WTC11 (cell line): ENCODE measurements around the gene DPY30. TPM values are rescaled to one million over a fixed set of nuclear protein-coding genes. Genes with fewer than 3 reads are reported as not detected.

Source experiments
- ATAC-seq: fragments of 200-7000 bp; cut with Tn5 transposase; 2 replicates; pipeline ENCODE4 v1.10.0; 2021; ENCODE audit warnings: mild to moderate bottlenecking, moderate library complexity
- CTCF ChIA-PET: fragments of 300-600 bp; sonication (Branson Sonifier 250); formaldehyde crosslinking; loops from one replicate; lab custom pipeline; 2021; ENCODE audit warnings: antibody characterized with exemption; lab: Charles Lee
- POLR2A ChIA-PET: fragments of 350-600 bp; sonication (Branson Sonifier 250); formaldehyde crosslinking; loops from one replicate; lab custom pipeline; 2021; ENCODE audit warnings: antibody characterized with exemption; lab: Charles Lee
- DNase-seq: peaks from one replicate; pipeline ENCODE4 v3.0.0; 2021; ENCODE audit warnings: low spot score
- H3K27ac Mint-ChIP-seq: 2 replicates; pipeline ENCODE4 v1.8.0; 2021; ENCODE audit warnings: mixed read lengths
- H3K27me3 Mint-ChIP-seq: 2 replicates; pipeline ENCODE4 v1.8.0; 2021; ENCODE audit warnings: low read depth, mild to moderate bottlenecking, moderate library complexity, mixed read lengths
- H3K36me3 Mint-ChIP-seq: 2 replicates; pipeline ENCODE4 v1.8.0; 2021; ENCODE audit warnings: mixed read lengths
- H3K4me1 Mint-ChIP-seq: 2 replicates; pipeline ENCODE4 v1.8.0; 2022; ENCODE audit warnings: mixed read lengths
- H3K4me3 Mint-ChIP-seq: 2 replicates; pipeline ENCODE4 v1.8.0; 2021; ENCODE audit warnings: mild to moderate bottlenecking, moderate library complexity, mixed read lengths
- H3K9me3 Mint-ChIP-seq: 2 replicates; pipeline ENCODE4 v1.8.0; 2021; ENCODE audit warnings: mixed read lengths
- ARID4B ChIP-seq: sonication (generic); formaldehyde crosslinking; IDR thresholded peaks from 2 replicates; pipeline ENCODE4 v1.8.0; 2023; ENCODE audit warnings: missing genetic modification reagents, mild to moderate bottlenecking, borderline replicate concordance
- E2F1 ChIP-seq: sonication (generic); formaldehyde crosslinking; IDR thresholded peaks from 2 replicates; pipeline ENCODE4 v1.8.0; 2022; ENCODE audit warnings: mild to moderate bottlenecking, missing genetic modification reagents
- E2F4 ChIP-seq: sonication (generic); formaldehyde crosslinking; IDR thresholded peaks from 2 replicates; pipeline ENCODE4 v1.8.1; 2022; ENCODE audit warnings: low read depth, mild to moderate bottlenecking, moderate library complexity, missing genetic modification reagents, borderline replicate concordance
- FOXP4 ChIP-seq: sonication (generic); formaldehyde crosslinking; IDR thresholded peaks from 2 replicates; pipeline ENCODE4 v1.8.0; 2022; ENCODE audit warnings: mild to moderate bottlenecking, missing genetic modification reagents
- HMGXB4 ChIP-seq: sonication (generic); formaldehyde crosslinking; IDR thresholded peaks from 2 replicates; pipeline ENCODE4 v1.8.1; 2023; ENCODE audit warnings: mild to moderate bottlenecking, moderate library complexity, missing genetic modification reagents
- JUN ChIP-seq: sonication (generic); formaldehyde crosslinking; IDR thresholded peaks from 2 replicates; pipeline ENCODE4 v1.8.0; 2023; ENCODE audit warnings: mild to moderate bottlenecking, missing genetic modification reagents
- NFATC4 ChIP-seq: fragments of 250-450 bp; sonication (Bioruptor Pico); IDR thresholded peaks from 2 replicates; pipeline ENCODE4 v1.9.0; 2021; ENCODE audit warnings: mild to moderate bottlenecking
- OVOL2 ChIP-seq: fragments of 250-450 bp; sonication (Bioruptor Pico); IDR thresholded peaks from 2 replicates; pipeline ENCODE4 v1.9.0; 2021; ENCODE audit warnings: mild to moderate bottlenecking, borderline replicate concordance
- SMAD4 ChIP-seq: sonication (generic); formaldehyde crosslinking; IDR thresholded peaks from 2 replicates; pipeline ENCODE4 v1.8.0; 2022; ENCODE audit warnings: mild to moderate bottlenecking, missing genetic modification reagents
- TCF7 ChIP-seq: sonication (generic); formaldehyde crosslinking; IDR thresholded peaks from 2 replicates; pipeline ENCODE4 v1.8.0; 2022; ENCODE audit warnings: mild to moderate bottlenecking, low read depth, missing genetic modification reagents, moderate library complexity
- ZMAT4 ChIP-seq: fragments of 250-450 bp; sonication (Bioruptor Pico); IDR thresholded peaks from 2 replicates; pipeline ENCODE4 v1.9.0; 2021; ENCODE audit warnings: mild to moderate bottlenecking
- ZNF532 ChIP-seq: fragments of 250-450 bp; sonication (Bioruptor Pico); IDR thresholded peaks from 2 replicates; pipeline ENCODE4 v1.9.0; 2021; ENCODE audit warnings: mild to moderate bottlenecking, borderline replicate concordance
- total RNA-seq: library from RNA; stranded (reverse); gene quantifications from 3 replicates; pipeline ENCODE4 v1.2.3, GENCODE V29; 2021

DPY30 gene
- total RNA-seq, 1 experiment from 2014 or later: 116 TPM

- peak overlapping the region; percentile 98 for H3K27ac Mint-ChIP-seq
- ATAC-seq: no peak
- H3K9me3 Mint-ChIP-seq: no peaks in the 10 kb centered on the region
- no peaks in the 10 kb centered on the region for H3K27me3 Mint-ChIP-seq
- TF ChIP-seq TCF7 (CRISPR knock-in tag): no peak
- TF ChIP-seq FOXP4: no peak
- TF ChIP-seq NFATC4 (CRISPR knock-in tag): no peak
- no peak for TF ChIP-seq E2F1 (CRISPR knock-in tag)
- TF ChIP-seq SMAD4 (CRISPR knock-in tag): no peak
- no peak for TF ChIP-seq OVOL2 (CRISPR knock-in tag)
- no peak for TF ChIP-seq ZNF532 (CRISPR knock-in tag)
- no peak for TF ChIP-seq ZMAT4 (CRISPR knock-in tag)
- TF ChIP-seq ARID4B (CRISPR knock-in tag): no peak
- no peak for TF ChIP-seq JUN (CRISPR knock-in tag)
- TF ChIP-seq HMGXB4 (CRISPR knock-in tag): no peak
- TF ChIP-seq E2F4: no peak
- TF ChIP-seq, all 79 proteins: peak for 0
- ChIA-PET POLR2A (interaction anchor here (0.5 to 2.1 kb wide), 4 partner anchors 28 to 260 kb away, joined by 3 to 7 read pairs (median 3); partner anchors contain the start of genes DPY30 and SLC30A6), CTCF (interaction anchor here (0.6 kb wide), 1 partner anchor 125 kb away, joined by 3 read pairs; no protein-coding TSS in a partner anchor)
- no peak for DNase-seq
- H3K36me3 Mint-ChIP-seq: peaks cover 13% of the 10 kb centered on the region; the same call in 1 of the 2 replicates
- peaks cover 32% of the 10 kb centered on the region for H3K4me1 Mint-ChIP-seq
- peak overlapping the region; percentile 89 for H3K4me3 Mint-ChIP-seq
Observed at GRCh38 chr2:32011485-32011960, 28.1 kb downstream of the DPY30 start.
